GM23338 (cell line): Measurements from ENCODE around the gene BCAS1. TPM values are rescaled to one million over a fixed set of nuclear protein-coding genes. Genes with fewer than 3 reads are reported as not detected.

ENCODE experiments used
- ATAC-seq: fragments of 200-7000 bp; cut with Tn5 transposase; 3 replicates; pipeline ENCODE4 v1.9.1; 2020
- DNase-seq: peaks from one replicate; pipeline ENCODE4 v3.0.0-alpha.2; 2015; ENCODE audit warnings: low spot score
- H2AFZ ChIP-seq: fragments of 200-600 bp; sonication (generic); 2 replicates; pipeline ENCODE4 v1.8.0; 2016; ENCODE audit warnings: antibody characterized with exemption, mild to moderate bottlenecking, moderate library complexity
- H3F3A ChIP-seq: fragments of 200-600 bp; sonication (generic); replicated peaks from 2 replicates; pipeline ENCODE4 v1.8.0; 2017; ENCODE audit warnings: antibody characterized with exemption, mixed run types, low read depth
- H3K27ac ChIP-seq: fragments of 200-600 bp; sonication (generic); 2 replicates; pipeline ENCODE4 v1.6.1; 2016; ENCODE audit warnings: low read depth
- H3K27me3 ChIP-seq: fragments of 200-600 bp; sonication (generic); 2 replicates; pipeline ENCODE4 v1.8.0; 2016; ENCODE audit warnings: mild to moderate bottlenecking, mixed run types, moderate library complexity; ENCODE audit not compliant: insufficient read depth
- H3K36me3 ChIP-seq: fragments of 200-600 bp; sonication (generic); 2 replicates; pipeline ENCODE4 v1.8.0; 2016; ENCODE audit warnings: mild to moderate bottlenecking; ENCODE audit not compliant: insufficient read depth
- H3K4me1 ChIP-seq: fragments of 200-600 bp; sonication (generic); 2 replicates; pipeline ENCODE4 v1.8.0; 2016; ENCODE audit warnings: mild to moderate bottlenecking, moderate library complexity; ENCODE audit not compliant: insufficient read depth
- H3K4me2 ChIP-seq: fragments of 200-600 bp; sonication (generic); 2 replicates; pipeline ENCODE4 v1.7.1; 2017; ENCODE audit warnings: mixed run types
- H3K4me3 ChIP-seq: fragments of 200-600 bp; sonication (generic); 2 replicates; pipeline ENCODE4 v1.6.1; 2016; ENCODE audit warnings: mixed run types
- H3K79me2 ChIP-seq: fragments of 200-600 bp; sonication (generic); replicated peaks from 2 replicates; pipeline ENCODE4 v1.8.0; 2017; ENCODE audit warnings: mild to moderate bottlenecking; ENCODE audit not compliant: insufficient read depth
- H3K9me2 ChIP-seq: fragments of 200-600 bp; sonication (generic); 2 replicates; pipeline ENCODE4 v1.8.0; 2017; ENCODE audit not compliant: insufficient read depth
- H4K20me1 ChIP-seq: fragments of 200-600 bp; sonication (generic); replicated peaks from 2 replicates; pipeline ENCODE4 v1.8.0; 2017; ENCODE audit warnings: mild to moderate bottlenecking; ENCODE audit not compliant: insufficient read depth
- H3K27ac Mint-ChIP-seq: 2 replicates; pipeline ENCODE4 v1.8.0; 2020; ENCODE audit warnings: inconsistent platforms, mild to moderate bottlenecking, moderate library complexity, mixed read lengths
- H3K27me3 Mint-ChIP-seq: 3 replicates; pipeline ENCODE4 v1.8.0; 2022; ENCODE audit warnings: low read depth, mild to moderate bottlenecking, moderate library complexity, mixed read lengths, inconsistent platforms; ENCODE audit not compliant: insufficient read depth, poor library complexity
- H3K36me3 Mint-ChIP-seq: 3 replicates; pipeline ENCODE4 v1.8.0; 2021; ENCODE audit warnings: low read depth, mild to moderate bottlenecking, inconsistent platforms, moderate library complexity, mixed read lengths
- H3K4me1 Mint-ChIP-seq: 3 replicates; pipeline ENCODE4 v1.8.0; 2020; ENCODE audit warnings: mild to moderate bottlenecking, inconsistent platforms, mixed read lengths
- H3K4me3 Mint-ChIP-seq: 3 replicates; pipeline ENCODE4 v1.8.0; 2021; ENCODE audit warnings: moderate library complexity, mild to moderate bottlenecking, inconsistent platforms, mixed read lengths
- H3K9me3 Mint-ChIP-seq: 3 replicates; pipeline ENCODE4 v1.8.0; 2020; ENCODE audit warnings: moderate library complexity, mild to moderate bottlenecking, inconsistent platforms, mixed read lengths
- CREB1 ChIP-seq: fragments of 250-450 bp; sonication (Bioruptor Pico); IDR thresholded peaks from 2 replicates; pipeline ENCODE4 v1.5.0; 2020; ENCODE audit warnings: low read depth, mild to moderate bottlenecking, moderate library complexity
- CTCF ChIP-seq, 2 experiments: fragments of 200-600 bp in 1 of 2; sonication (generic) in 1 of 2; conservative IDR thresholded peaks; 2 replicates each; pipeline versions ENCODE4 v1.5.1 to v1.6.1; 2016 to 2017; ENCODE audit warnings: antibody characterized with exemption in 2 of 2, low read depth in 2 of 2, mild to moderate bottlenecking in 2 of 2, moderate library complexity in 1 of 2
- ETS1 ChIP-seq: IDR thresholded peaks from 2 replicates; pipeline ENCODE4 v1.6.1; 2016; ENCODE audit warnings: antibody characterized with exemption
- EZH2 ChIP-seq: fragments of 200-600 bp; sonication (generic); IDR thresholded peaks from one replicate; pipeline ENCODE4 v1.8.0; 2017; ENCODE audit warnings: antibody characterized with exemption, mild to moderate bottlenecking, low read depth; ENCODE audit not compliant: unreplicated experiment
- EZH2phosphoT487 ChIP-seq: fragments of 200-600 bp; sonication (generic); IDR thresholded peaks from one replicate; pipeline ENCODE4 v1.8.1; 2018; ENCODE audit warnings: antibody characterized with exemption; ENCODE audit not compliant: unreplicated experiment
- JUNB ChIP-seq: IDR thresholded peaks from one replicate; pipeline ENCODE4 v1.6.1; 2016; ENCODE audit warnings: antibody characterized with exemption; ENCODE audit not compliant: unreplicated experiment
- NANOG ChIP-seq: IDR thresholded peaks from 2 replicates; pipeline ENCODE4 v1.6.1; 2016; ENCODE audit warnings: antibody characterized with exemption, borderline replicate concordance
- POLR2AphosphoS5 ChIP-seq: IDR thresholded peaks from 2 replicates; pipeline ENCODE4 v1.6.1; 2016; ENCODE audit warnings: antibody characterized with exemption, low read depth
- REST ChIP-seq: IDR thresholded peaks from one replicate; pipeline ENCODE4 v1.6.1; 2018; ENCODE audit warnings: antibody characterized with exemption; ENCODE audit not compliant: unreplicated experiment
- STAT1 ChIP-seq: IDR thresholded peaks from one replicate; pipeline ENCODE4 v1.6.1; 2016; ENCODE audit warnings: antibody characterized with exemption; ENCODE audit not compliant: unreplicated experiment
- ZNF114 ChIP-seq: fragments of 250-450 bp; sonication (Bioruptor Pico); IDR thresholded peaks from 2 replicates; pipeline ENCODE4 v1.5.0; 2020; ENCODE audit warnings: mild to moderate bottlenecking, moderate library complexity
- ZNF331 ChIP-seq: fragments of 250-450 bp; sonication (Bioruptor Pico); IDR thresholded peaks from 2 replicates; pipeline ENCODE4 v1.5.0; 2020; ENCODE audit warnings: low read depth, mild to moderate bottlenecking, moderate library complexity
- ZNF462 ChIP-seq: fragments of 250-450 bp; sonication (Bioruptor Pico); IDR thresholded peaks from 2 replicates; pipeline ENCODE4 v1.5.0; 2020; ENCODE audit warnings: mild to moderate bottlenecking, moderate library complexity
- polyA plus RNA-seq: library from polyadenylated mRNA; unstranded; fragments of >200 nt; fragmentation: Nextera tagmentation; extraction: Ambion mirVana; gene quantifications from 2 replicates; pipeline ENCODE4 v1.2.1, GENCODE V29; 2016
- total RNA-seq: library from RNA; depleted of rRNA; stranded (reverse); fragments of >200 nt; shearing (Covaris generic); gene quantifications from 2 replicates; pipeline ENCODE4 v1.2.3, GENCODE V29; 2014

BCAS1 gene
- total and polyA plus RNA-seq, 2 experiments from 2014 or later: 0.17 to 0.19 TPM

GRCh38 chr20:53971096-53971683 lies 99.2 kb downstream of the BCAS1 start:
- Histone ChIP-seq H3K4me2 (no peak overlapping the region), H3K27me3 (no peaks in the 10 kb centered on the region), H4K20me1 (no peaks in the 10 kb centered on the region), H3K4me3 (no peak overlapping the region), H3K79me2 (no peaks in the 10 kb centered on the region), H3K36me3 (no peaks in the 10 kb centered on the region), H3F3A (no peaks in the 10 kb centered on the region), H3K4me1 (no peaks in the 10 kb centered on the region), H3K27ac (no peak overlapping the region), H2AFZ (no peak overlapping the region), H3K9me2 (no peaks in the 10 kb centered on the region)
- H3K9me3 Mint-ChIP-seq: peaks cover 11% of the 10 kb centered on the region
- no peaks in the 10 kb centered on the region for H3K27me3 Mint-ChIP-seq
- peaks cover 2% of the 10 kb centered on the region; the same call in 1 of the 3 replicates for H3K36me3 Mint-ChIP-seq
- DNase-seq (no peak), ATAC-seq (no peak)
- no peaks in the 10 kb centered on the region for H3K4me1 Mint-ChIP-seq
- TF ChIP-seq ZNF114 (CRISPR knock-in tag) (no peak), CREB1 (no peak), ETS1 (no peak), JUNB (no peak), NANOG (no peak), EZH2phosphoT487 (no peak), EZH2 (no peak), STAT1 (no peak), ZNF331 (CRISPR knock-in tag) (no peak), CTCF (conservative IDR thresholded peaks at IDR 0.05; ENCODE audit: low read depth in 2 of 2) (no peak), ZNF462 (CRISPR knock-in tag) (no peak), POLR2AphosphoS5 (no peak), REST (no peak)
- no peak overlapping the region for H3K4me3 Mint-ChIP-seq
- no peak overlapping the region for H3K27ac Mint-ChIP-seq
